ENCODE measurements around the gene EPB41. TPM values are rescaled to one million over a fixed set of nuclear protein-coding genes. Genes with fewer than 3 reads are reported as not detected.

The EPB41 gene
- total and polyA plus RNA-seq, 4 donors = 10.7 to 189 (median 38.1) TPM

- Histone ChIP-seq H3K36me3 (ENCODE audit: control insufficient read depth in 4 of 4, insufficient read depth in 3 of 4, low read depth in 1 of 4, low read length in 3 of 4) (peaks cover 2 to 8% (median 7%) of the 10 kb centered on the region in 4 donors), H3K4me3 (ENCODE audit: low read depth in 1 of 3, low read length in 3 of 3) (no peak overlapping the region), H3K27me3 (ENCODE audit: control insufficient read depth in 4 of 4, insufficient read depth in 4 of 4, low read length in 3 of 4) (no peaks in the 10 kb centered on the region), H3K9me3 (ENCODE audit: control insufficient read depth in 4 of 4, low read length in 3 of 4) (no peaks in the 10 kb centered on the region), H3K4me1 (ENCODE audit: control insufficient read depth in 4 of 4, insufficient read depth in 4 of 4, low read length in 3 of 4) (no peaks in the 10 kb centered on the region), H3K9ac (ENCODE audit: low read depth in 1 of 2, low read length in 2 of 2) (no peak overlapping the region), H3K27ac (ENCODE audit: low read depth in 1 of 2, low read length in 2 of 2) (no peak overlapping the region)
- WGBS = 81% methylated on average over 4 of the region's 4 CpGs
- TF ChIP-seq RAD21 (IDR thresholded peaks at IDR 0.05) (no peak), GABPA (IDR thresholded peaks at IDR 0.05 in 1 of 2, conservative IDR thresholded peaks at IDR 0.05 in 1 of 2) (no peak)
- no peak for DNase-seq (ENCODE audit: low spot score)
These were observed 148.0 kb downstream of the EPB41 start for GRCh38 chr1:29062157-29062942.

GRCh38 chr1:29064064-29064463, 149.7 kb downstream of the EPB41 start:
- Histone ChIP-seq H3K4me1 (ENCODE audit: control insufficient read depth in 4 of 4, insufficient read depth in 4 of 4, low read length in 3 of 4) (no peaks in the 10 kb centered on the region), H3K36me3 (ENCODE audit: control insufficient read depth in 4 of 4, insufficient read depth in 3 of 4, low read depth in 1 of 4, low read length in 3 of 4) (peaks cover 2 to 10% (median 7%) of the 10 kb centered on the region in 4 donors), H3K9me3 (ENCODE audit: control insufficient read depth in 4 of 4, low read length in 3 of 4) (no peaks in the 10 kb centered on the region), H3K27ac (ENCODE audit: low read depth in 1 of 2, low read length in 2 of 2) (no peak overlapping the region), H3K27me3 (ENCODE audit: control insufficient read depth in 4 of 4, insufficient read depth in 4 of 4, low read length in 3 of 4) (no peaks in the 10 kb centered on the region), H3K4me3 (ENCODE audit: low read depth in 1 of 3, low read length in 3 of 3) (no peak overlapping the region), H3K9ac (ENCODE audit: low read depth in 1 of 2, low read length in 2 of 2) (no peak overlapping the region)
- TF ChIP-seq ATF3 (IDR thresholded peaks at IDR 0.05) = no peak
- no peak for TF ChIP-seq RXRA (IDR thresholded peaks at IDR 0.05)
- TF ChIP-seq RAD21 (IDR thresholded peaks at IDR 0.05) = no peak
- TF ChIP-seq HNF4G (IDR thresholded peaks at IDR 0.05) = no peak
- TF ChIP-seq, protein P1, sequence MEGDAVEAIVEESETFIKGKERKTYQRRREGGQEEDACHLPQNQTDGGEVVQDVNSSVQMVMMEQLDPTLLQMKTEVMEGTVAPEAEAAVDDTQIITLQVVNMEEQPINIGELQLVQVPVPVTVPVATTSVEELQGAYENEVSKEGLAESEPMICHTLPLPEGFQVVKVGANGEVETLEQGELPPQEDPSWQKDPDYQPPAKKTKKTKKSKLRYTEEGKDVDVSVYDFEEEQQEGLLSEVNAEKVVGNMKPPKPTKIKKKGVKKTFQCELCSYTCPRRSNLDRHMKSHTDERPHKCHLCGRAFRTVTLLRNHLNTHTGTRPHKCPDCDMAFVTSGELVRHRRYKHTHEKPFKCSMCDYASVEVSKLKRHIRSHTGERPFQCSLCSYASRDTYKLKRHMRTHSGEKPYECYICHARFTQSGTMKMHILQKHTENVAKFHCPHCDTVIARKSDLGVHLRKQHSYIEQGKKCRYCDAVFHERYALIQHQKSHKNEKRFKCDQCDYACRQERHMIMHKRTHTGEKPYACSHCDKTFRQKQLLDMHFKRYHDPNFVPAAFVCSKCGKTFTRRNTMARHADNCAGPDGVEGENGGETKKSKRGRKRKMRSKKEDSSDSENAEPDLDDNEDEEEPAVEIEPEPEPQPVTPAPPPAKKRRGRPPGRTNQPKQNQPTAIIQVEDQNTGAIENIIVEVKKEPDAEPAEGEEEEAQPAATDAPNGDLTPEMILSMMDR (IDR thresholded peaks at IDR 0.05; ENCODE audit: low read depth, low read length, missing input control) = no peak
- TF ChIP-seq, protein P2, sequence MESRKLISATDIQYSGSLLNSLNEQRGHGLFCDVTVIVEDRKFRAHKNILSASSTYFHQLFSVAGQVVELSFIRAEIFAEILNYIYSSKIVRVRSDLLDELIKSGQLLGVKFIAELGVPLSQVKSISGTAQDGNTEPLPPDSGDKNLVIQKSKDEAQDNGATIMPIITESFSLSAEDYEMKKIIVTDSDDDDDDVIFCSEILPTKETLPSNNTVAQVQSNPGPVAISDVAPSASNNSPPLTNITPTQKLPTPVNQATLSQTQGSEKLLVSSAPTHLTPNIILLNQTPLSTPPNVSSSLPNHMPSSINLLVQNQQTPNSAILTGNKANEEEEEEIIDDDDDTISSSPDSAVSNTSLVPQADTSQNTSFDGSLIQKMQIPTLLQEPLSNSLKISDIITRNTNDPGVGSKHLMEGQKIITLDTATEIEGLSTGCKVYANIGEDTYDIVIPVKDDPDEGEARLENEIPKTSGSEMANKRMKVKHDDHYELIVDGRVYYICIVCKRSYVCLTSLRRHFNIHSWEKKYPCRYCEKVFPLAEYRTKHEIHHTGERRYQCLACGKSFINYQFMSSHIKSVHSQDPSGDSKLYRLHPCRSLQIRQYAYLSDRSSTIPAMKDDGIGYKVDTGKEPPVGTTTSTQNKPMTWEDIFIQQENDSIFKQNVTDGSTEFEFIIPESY (IDR thresholded peaks at IDR 0.05) = no peak
- TF ChIP-seq YY1 (IDR thresholded peaks at IDR 0.05) = no peak
- no peak for TF ChIP-seq MAX (IDR thresholded peaks at IDR 0.05)
- TF ChIP-seq GABPA (IDR thresholded peaks at IDR 0.05 in 1 of 2, conservative IDR thresholded peaks at IDR 0.05 in 1 of 2) = no peak
- no peak for TF ChIP-seq FOXA1 (IDR thresholded peaks at IDR 0.05)
- TF ChIP-seq REST (IDR thresholded peaks at IDR 0.05) = no peak
- no peak for TF ChIP-seq FOXA2 (IDR thresholded peaks at IDR 0.05)
- TF ChIP-seq SP1 (IDR thresholded peaks at IDR 0.05) = no peak
- TF ChIP-seq HNF4A (conservative IDR thresholded peaks at IDR 0.05) = no peak
- no peak for DNase-seq (ENCODE audit: low spot score)
- WGBS = 93% methylated on average over 1 of the region's 1 CpG

Measured in liver (tissue), 9 donors.